Prostate gland (tissue), 2 donors: Measurements from ENCODE around the gene MYLK.

Experiments
- CTCF ChIP-seq, 4 experiments: fragments of 200-600 bp in 2 of 4; fragments of 450-650 bp in 2 of 4; sonication (generic) in 2 of 4; IDR thresholded peaks; 1 replicate in 3 of 4; 2 replicates in 1 of 4; pipeline ENCODE4 v1.5.1; 2016 to 2019; ENCODE audit warnings: antibody characterized with exemption in 4 of 4, mild to moderate bottlenecking in 2 of 4, moderate library complexity in 2 of 4
- POLR2A ChIP-seq: fragments of 450-650 bp; IDR thresholded peaks from one replicate; pipeline ENCODE4 v1.6.1; 2016; ENCODE audit warnings: antibody characterized with exemption, mild to moderate bottlenecking
- POLR2AphosphoS5 ChIP-seq: sonication (generic); formaldehyde crosslinking; IDR thresholded peaks from one replicate; pipeline ENCODE4 v1.6.1; 2017; ENCODE audit warnings: antibody characterized with exemption

- TF ChIP-seq CTCF (IDR thresholded peaks at IDR 0.05) (no peak), POLR2A (no peak), POLR2AphosphoS5 (no peak)
These were observed 315.3 kb downstream of the MYLK start for GRCh38 chr3:123568875-123569274.
